Mesodermal cell (in vitro differentiated cells): Measurements from ENCODE around the gene OR6N2.

Experiments used
- H3K27ac ChIP-seq: 2 replicates; pipeline ENCODE4 v1.7.0; 2013; ENCODE audit warnings: mild to moderate bottlenecking, low read depth, low read length, moderate library complexity; ENCODE audit not compliant: severe bottlenecking
- H3K36me3 ChIP-seq: 2 replicates; pipeline ENCODE4 v1.7.1; 2013; ENCODE audit warnings: mild to moderate bottlenecking, low read length, moderate library complexity; ENCODE audit not compliant: control insufficient read depth, insufficient read depth
- H3K4me1 ChIP-seq: one replicate; pipeline ENCODE4 v1.7.1; 2013; ENCODE audit warnings: mild to moderate bottlenecking, low read length; ENCODE audit not compliant: insufficient read depth, control insufficient read depth, poor library complexity, severe bottlenecking
- H3K4me3 ChIP-seq: 2 replicates; pipeline ENCODE4 v1.7.0; 2013; ENCODE audit warnings: low read length, control low read depth, mild to moderate bottlenecking; ENCODE audit not compliant: insufficient read depth, poor library complexity, severe bottlenecking; ENCODE audit errors: extremely low read depth
- H3K9me3 ChIP-seq: 2 replicates; pipeline ENCODE4 v1.7.1; 2013; ENCODE audit warnings: mild to moderate bottlenecking, low read length, moderate library complexity; ENCODE audit not compliant: control insufficient read depth
- WGBS, 2 experiments: methylation state at CpG; one replicate each; pipeline ENCODE4 v1.1.5; 2013; ENCODE audit warnings: missing lambda C conversion rate in 2 of 2; ENCODE audit not compliant: insufficient coverage in 2 of 2; 5-methylcytosine and 5-hydroxymethylcytosine counted together

OR6N2 gene

GRCh38 chr1:158754420-158754819 is 26.6 kb downstream of the OR6N2 start, which contains the start of gene OR6K6:
Gene OR6K6 (plus strand): TSS chr1:158754720. CDS start chr1:158754888, 168 bp downstream.
- Histone ChIP-seq H3K36me3 (no peaks in the 10 kb centered on the region), H3K9me3 (no peaks in the 10 kb centered on the region), H3K4me1 (no peaks in the 10 kb centered on the region), H3K27ac (no peak within 1 kb of the TSS), H3K4me3 (no peak within 1 kb of the TSS)
- no CpG with 5 or more reads among the region's 2 CpGs for WGBS, 2 experiments

- Histone ChIP-seq H3K4me1 (no peaks in the 10 kb centered on the region), H3K9me3 (no peaks in the 10 kb centered on the region), H3K36me3 (no peaks in the 10 kb centered on the region), H3K27ac (no peak overlapping the region), H3K4me3 (no peak overlapping the region)
- 91 to 96% methylated on average over 4 to 6 of the region's 9 CpGs for WGBS, 2 experiments
Measured at GRCh38 chr1:158752155-158752712, 28.8 kb downstream of the OR6N2 start.

GRCh38 chr1:158735848-158736247 is 45.2 kb downstream of the OR6N2 start:
- Histone ChIP-seq H3K27ac (no peak overlapping the region), H3K4me1 (peaks cover 3% of the 10 kb centered on the region), H3K4me3 (no peak overlapping the region), H3K36me3 (no peaks in the 10 kb centered on the region), H3K9me3 (no peaks in the 10 kb centered on the region)

DNA sequence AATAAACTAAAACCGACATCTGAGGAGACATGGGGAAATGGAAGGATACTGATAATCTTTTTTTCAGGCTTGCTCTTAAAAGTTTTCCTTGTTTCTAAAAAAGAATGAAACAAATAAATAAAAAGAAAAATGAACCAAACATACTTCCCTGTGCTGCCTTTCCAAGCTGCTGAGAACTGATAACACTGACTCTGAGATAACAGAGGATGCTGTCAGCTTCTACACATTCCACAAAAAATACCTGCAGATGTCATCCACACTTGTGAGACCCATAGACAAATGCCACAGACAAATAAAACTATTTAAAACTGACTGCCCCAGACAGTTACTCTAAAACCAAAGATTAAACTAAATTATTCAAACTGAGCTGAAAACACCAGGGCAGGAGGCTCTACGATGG is 48.5 kb downstream of the OR6N2 start:
- Histone ChIP-seq H3K9me3 (no peaks in the 10 kb centered on the region), H3K36me3 (no peaks in the 10 kb centered on the region), H3K27ac (no peak overlapping the region), H3K4me1 (peaks cover 3% of the 10 kb centered on the region), H3K4me3 (no peak overlapping the region)
- 100% methylated on average over 1 of the region's 2 CpGs for WGBS, 2 experiments

DNA sequence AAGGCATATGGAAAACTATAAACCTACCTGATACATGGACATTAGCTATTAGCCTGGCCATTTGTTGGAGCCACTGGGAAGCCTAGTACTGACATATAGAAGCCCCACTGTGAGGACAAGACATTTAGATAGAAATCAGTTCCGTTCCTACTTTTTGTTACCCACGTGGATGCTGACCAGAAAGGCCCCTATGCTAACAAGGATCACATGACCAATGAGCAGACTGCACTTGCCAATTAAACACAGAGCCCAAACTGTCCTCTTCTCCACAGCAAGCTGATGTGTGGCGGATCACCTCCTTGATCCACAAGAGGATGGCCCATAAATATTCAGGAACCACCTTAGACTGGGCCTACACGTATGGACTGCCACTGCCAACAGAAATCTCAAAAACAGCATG is 49.3 kb downstream of the OR6N2 start:
- Histone ChIP-seq H3K27ac (no peak overlapping the region), H3K4me3 (no peak overlapping the region), H3K36me3 (no peaks in the 10 kb centered on the region), H3K4me1 (peaks cover 3% of the 10 kb centered on the region), H3K9me3 (no peaks in the 10 kb centered on the region)
- WGBS, 2 experiments: 85 to 100% methylated on average over 3 to 4 of the region's 4 CpGs

- Histone ChIP-seq H3K4me3 (no peak overlapping the region), H3K36me3 (no peaks in the 10 kb centered on the region), H3K4me1 (peaks cover 3% of the 10 kb centered on the region), H3K9me3 (no peaks in the 10 kb centered on the region), H3K27ac (no peak overlapping the region)
- no CpG with 5 or more reads among the region's 4 CpGs for WGBS, 2 experiments
Measured at GRCh38 chr1:158730453-158730852, 50.6 kb downstream of the OR6N2 start.

DNA sequence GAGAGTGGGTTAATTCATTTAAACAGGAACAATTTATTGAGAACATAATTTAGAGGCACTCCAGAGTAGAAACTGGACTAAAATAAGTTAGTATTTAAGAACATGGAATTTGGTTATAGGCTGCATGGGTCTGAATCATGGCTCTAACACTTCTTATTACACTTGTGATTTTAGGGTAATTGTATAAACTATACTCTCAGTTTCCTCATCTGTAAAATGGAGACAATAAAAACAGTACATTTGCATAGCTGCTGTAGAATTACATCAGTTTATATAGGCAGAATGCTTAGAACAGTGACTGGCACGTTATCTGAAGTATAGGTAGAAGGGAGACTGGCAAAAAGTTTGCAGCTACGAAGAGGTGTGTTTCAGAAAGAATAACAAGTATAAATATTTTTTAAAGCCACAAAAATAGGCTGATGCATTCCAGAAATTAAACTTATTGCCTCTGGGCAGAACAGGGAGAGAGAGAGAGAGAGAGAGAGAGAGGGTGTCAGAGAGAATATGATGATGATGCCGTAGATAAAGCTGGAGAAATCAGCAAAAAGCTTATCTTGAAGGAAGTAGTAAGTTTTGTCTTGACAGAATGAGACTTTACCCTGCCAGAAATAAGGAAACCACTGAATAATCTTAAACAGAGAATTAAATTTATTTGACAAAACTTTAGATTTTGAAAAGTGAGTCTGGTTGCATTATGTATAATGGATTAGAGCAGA is 52.3 kb downstream of the OR6N2 start:
- Histone ChIP-seq H3K9me3 (no peaks in the 10 kb centered on the region), H3K4me3 (no peak overlapping the region), H3K4me1 (peaks cover 3% of the 10 kb centered on the region), H3K27ac (no peak overlapping the region), H3K36me3 (no peaks in the 10 kb centered on the region)
- no CpG with 5 or more reads among the region's 3 CpGs for whole genome bisulfite sequencing, 2 experiments

DNA sequence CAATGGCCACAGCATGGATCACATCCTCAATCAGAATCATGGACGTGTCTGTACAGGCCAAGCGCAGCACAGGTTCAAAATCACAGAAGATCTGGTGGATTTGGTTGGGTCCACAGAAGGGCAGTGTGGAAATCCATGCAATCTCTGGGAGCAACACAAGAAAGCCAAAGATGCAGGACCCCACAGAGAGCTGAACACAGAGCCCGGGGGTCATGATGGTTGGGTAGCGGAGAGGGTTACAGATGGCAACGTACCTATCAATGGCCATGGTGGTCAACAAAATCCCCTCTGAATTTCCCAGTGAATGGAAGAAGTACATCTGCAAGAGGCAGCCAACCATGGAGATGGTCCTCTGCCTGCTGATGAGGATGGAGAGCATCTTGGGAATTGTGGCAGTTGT is 56.6 kb downstream of the OR6N2 start:
- Histone ChIP-seq H3K36me3 (no peaks in the 10 kb centered on the region), H3K4me1 (no peaks in the 10 kb centered on the region), H3K4me3 (no peak overlapping the region), H3K9me3 (no peaks in the 10 kb centered on the region), H3K27ac (no peak overlapping the region)
- 89 to 93% methylated on average over 4 to 5 of the region's 5 CpGs for WGBS, 2 experiments
